BLaER1 (cell line): ENCODE data around the gene MYOM3.

Experiments
- H3K27ac ChIP-seq: shearing (Covaris generic); formaldehyde crosslinking; 2 replicates; pipeline ENCODE4 v1.8.1; 2022
- H3K27me3 ChIP-seq: shearing (Covaris generic); formaldehyde crosslinking; 2 replicates; pipeline ENCODE4 v1.8.1; 2022
- H3K36me3 ChIP-seq: shearing (Covaris generic); formaldehyde crosslinking; 2 replicates; pipeline ENCODE4 v1.8.1; 2022
- H3K4me1 ChIP-seq: shearing (Covaris generic); formaldehyde crosslinking; 2 replicates; pipeline ENCODE4 v1.8.1; 2022
- H3K4me2 ChIP-seq: shearing (Covaris generic); formaldehyde crosslinking; 2 replicates; pipeline ENCODE4 v1.8.1; 2022
- H3K4me3 ChIP-seq: shearing (Covaris generic); formaldehyde crosslinking; 2 replicates; pipeline ENCODE4 v1.8.1; 2022
- H3K9ac ChIP-seq: shearing (Covaris generic); formaldehyde crosslinking; 2 replicates; pipeline ENCODE4 v1.8.1; 2022
- H3K9me3 ChIP-seq: shearing (Covaris generic); formaldehyde crosslinking; 2 replicates; pipeline ENCODE4 v1.8.1; 2022
- H4K20me1 ChIP-seq: shearing (Covaris generic); formaldehyde crosslinking; 2 replicates; pipeline ENCODE4 v1.8.1; 2022
- Cebpa-rat ChIP-seq: shearing (Covaris generic); IDR thresholded peaks from 2 replicates; pipeline ENCODE4 v1.8.1; 2022

The MYOM3 gene

DNA sequence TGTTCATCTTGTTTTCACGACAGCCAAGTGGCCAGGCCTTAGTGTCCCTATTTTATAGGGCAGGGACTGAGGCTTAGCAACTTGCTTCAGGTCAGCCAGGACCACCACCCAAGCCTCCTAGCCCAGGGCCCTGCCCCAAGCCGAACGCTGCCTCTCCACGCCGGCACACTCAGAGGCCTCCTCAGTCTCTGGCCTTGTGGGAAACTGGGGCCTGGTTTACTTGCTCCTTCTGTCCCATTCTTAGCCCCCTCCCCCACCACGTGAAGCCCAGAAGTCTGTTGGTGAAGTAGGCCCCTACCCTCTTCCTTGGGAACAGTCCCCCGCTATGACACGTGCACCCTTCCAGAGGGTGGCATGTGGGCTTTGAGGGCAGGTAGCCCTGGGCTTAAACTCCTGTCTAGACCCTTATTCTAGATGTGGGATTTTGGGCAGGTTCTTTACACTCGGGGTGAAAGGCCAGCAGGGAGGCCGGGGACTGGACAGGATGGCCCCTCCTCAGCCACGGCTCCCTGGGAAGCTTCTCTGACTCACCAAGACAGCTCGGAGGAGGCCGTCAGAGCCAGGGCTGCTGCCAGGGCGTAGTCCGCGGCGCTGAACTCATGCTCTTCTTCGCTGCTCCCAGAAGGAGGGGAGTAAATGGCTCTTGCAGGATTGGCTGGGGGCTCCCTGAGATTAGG is 4.3 kb downstream of the MYOM3 start:
- no peak overlapping the region for H3K4me3 ChIP-seq

GRCh38 chr1:24105368-24106160 is 6.4 kb downstream of the MYOM3 start:
- Histone ChIP-seq H3K27me3 (no peaks in the 10 kb centered on the region), H3K4me1 (peaks cover 68% of the 10 kb centered on the region), H3K9me3 (no peaks in the 10 kb centered on the region), H3K9ac (no peak overlapping the region; the same call in 1 of the 2 replicates), H3K4me3 (no peak overlapping the region), H3K36me3 (no peaks in the 10 kb centered on the region), H4K20me1 (no peaks in the 10 kb centered on the region), H3K4me2 (peak overlapping the region; percentile 87), H3K27ac (peak overlapping the region; percentile 66)
- TF ChIP-seq Cebpa-rat = no peak

More for the DNA sequence above, 4.3 kb downstream of the MYOM3 start:
- TF ChIP-seq Cebpa-rat = no peak
- H3K9ac ChIP-seq = 0 out of 2 replicates have a peak overlapping the region, but pooled peaks have one; percentile 19
- H3K36me3 ChIP-seq = no peaks in the 10 kb centered on the region
- peak overlapping the region; percentile 18; the same call in 1 of the 2 replicates for H3K27ac ChIP-seq
- no peaks in the 10 kb centered on the region for H3K27me3 ChIP-seq
- H4K20me1 ChIP-seq = no peaks in the 10 kb centered on the region
- no peaks in the 10 kb centered on the region for H3K9me3 ChIP-seq
- peaks cover 56% of the 10 kb centered on the region for H3K4me1 ChIP-seq
- H3K4me2 ChIP-seq = no peak overlapping the region

- H3K27ac ChIP-seq = peak overlapping the region; percentile 66; the same call in 1 of the 2 replicates
- no peak overlapping the region for H3K4me3 ChIP-seq
- H3K4me2 ChIP-seq = peak overlapping the region; percentile 87
- H3K36me3 ChIP-seq = no peaks in the 10 kb centered on the region
- no peaks in the 10 kb centered on the region for H3K9me3 ChIP-seq
- H3K9ac ChIP-seq = no peak overlapping the region
- H3K27me3 ChIP-seq = no peaks in the 10 kb centered on the region
- H4K20me1 ChIP-seq = no peaks in the 10 kb centered on the region
- peaks cover 68% of the 10 kb centered on the region for H3K4me1 ChIP-seq
- TF ChIP-seq Cebpa-rat = no peak
These were observed 7.1 kb downstream of the MYOM3 start for GRCh38 chr1:24104854-24105253.

GRCh38 chr1:24103879-24104278 is 8.1 kb downstream of the MYOM3 start:
- Histone ChIP-seq H3K4me2 (peak overlapping the region; percentile 87; the same call in 1 of the 2 replicates), H3K27me3 (no peaks in the 10 kb centered on the region), H3K9me3 (no peaks in the 10 kb centered on the region), H3K27ac (no peak overlapping the region), H3K4me3 (no peak overlapping the region), H3K9ac (no peak overlapping the region), H3K36me3 (no peaks in the 10 kb centered on the region), H3K4me1 (peaks cover 69% of the 10 kb centered on the region), H4K20me1 (no peaks in the 10 kb centered on the region)
- TF ChIP-seq Cebpa-rat = no peak

- Histone ChIP-seq H3K4me1 (peaks cover 68% of the 10 kb centered on the region), H3K27ac (peak overlapping the region; percentile 37; the same call in 1 of the 2 replicates), H3K4me3 (no peak overlapping the region), H3K27me3 (no peaks in the 10 kb centered on the region), H3K9me3 (no peaks in the 10 kb centered on the region), H3K9ac (0 out of 2 replicates have a peak overlapping the region, but pooled peaks have one; percentile 12), H3K4me2 (peak overlapping the region; percentile 47), H3K36me3 (no peaks in the 10 kb centered on the region), H4K20me1 (no peaks in the 10 kb centered on the region)
- TF ChIP-seq Cebpa-rat = no peak
These were observed 8.5 kb downstream of the MYOM3 start for GRCh38 chr1:24103408-24103807.

GRCh38 chr1:24102961-24103360 is 9.0 kb downstream of the MYOM3 start:
- 0 out of 2 replicates have a peak overlapping the region, but pooled peaks have one; percentile 12 for H3K9ac ChIP-seq
- peaks cover 65% of the 10 kb centered on the region for H3K4me1 ChIP-seq
- H4K20me1 ChIP-seq = no peaks in the 10 kb centered on the region

GRCh38 chr1:24101796-24102586 is 9.9 kb downstream of the MYOM3 start:
- Histone ChIP-seq H3K36me3 (no peaks in the 10 kb centered on the region), H3K4me1 (peaks cover 65% of the 10 kb centered on the region), H3K27ac (no peak overlapping the region; the same call in 1 of the 2 replicates), H3K4me2 (peak overlapping the region; percentile 47), H3K27me3 (no peaks in the 10 kb centered on the region), H4K20me1 (no peaks in the 10 kb centered on the region), H3K9ac (no peak overlapping the region), H3K9me3 (no peaks in the 10 kb centered on the region), H3K4me3 (no peak overlapping the region)
- TF ChIP-seq Cebpa-rat = no peak

More at GRCh38 chr1:24102961-24103360, 9.0 kb downstream of the MYOM3 start:
- Histone ChIP-seq H3K4me3 (no peak overlapping the region), H3K36me3 (no peaks in the 10 kb centered on the region), H3K9me3 (no peaks in the 10 kb centered on the region), H3K4me2 (peak overlapping the region; percentile 47), H3K27ac (peak overlapping the region; percentile 37; the same call in 1 of the 2 replicates), H3K27me3 (no peaks in the 10 kb centered on the region)
- TF ChIP-seq Cebpa-rat = no peak

DNA sequence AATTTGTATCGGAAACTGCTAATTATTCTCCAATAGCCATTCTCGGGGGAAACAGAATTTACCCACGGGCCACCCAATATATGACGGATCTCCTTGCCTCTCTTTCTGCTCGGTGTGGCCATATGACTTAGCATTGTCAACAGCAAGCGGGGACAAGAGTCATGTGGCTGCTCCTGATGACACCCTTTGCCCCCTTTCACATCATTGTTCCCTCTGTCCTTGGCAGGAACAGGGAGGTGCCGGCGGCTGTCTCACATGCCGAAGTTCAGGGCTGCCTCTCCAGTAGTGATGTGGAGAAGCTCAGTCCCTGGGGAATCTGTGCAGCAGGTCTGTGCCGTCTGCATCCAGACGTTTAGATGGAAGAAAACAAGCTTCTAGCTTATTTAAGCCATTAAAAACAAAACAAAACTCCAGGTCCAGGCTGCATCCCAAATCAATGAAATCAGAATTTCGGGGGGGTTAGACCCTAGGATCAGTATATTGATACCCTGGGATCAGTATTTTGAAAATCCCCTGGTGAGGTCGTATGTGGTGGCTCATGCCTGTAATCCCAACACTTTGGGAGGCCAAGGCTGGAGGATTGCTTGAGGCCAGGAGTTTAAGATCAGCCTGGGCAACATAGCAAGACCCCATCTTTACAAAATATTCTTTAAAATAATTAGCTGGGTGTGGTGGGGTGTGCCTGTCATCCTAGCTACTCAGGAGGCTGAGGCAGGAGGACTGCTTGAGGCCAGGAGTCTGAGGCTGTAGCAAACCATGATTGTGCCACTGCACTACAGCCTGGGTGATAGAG is 10.8 kb downstream of the MYOM3 start:
- H3K4me3 ChIP-seq = no peak overlapping the region
- no peaks in the 10 kb centered on the region for H3K27me3 ChIP-seq
- no peaks in the 10 kb centered on the region for H3K36me3 ChIP-seq
- TF ChIP-seq Cebpa-rat = no peak
- no peaks in the 10 kb centered on the region for H4K20me1 ChIP-seq
- H3K4me1 ChIP-seq = peaks cover 63% of the 10 kb centered on the region
- no peak overlapping the region for H3K27ac ChIP-seq
- no peaks in the 10 kb centered on the region for H3K9me3 ChIP-seq
- no peak overlapping the region for H3K9ac ChIP-seq
- peak overlapping the region; percentile 44 for H3K4me2 ChIP-seq
